GM18519 (cell line): ENCODE results near the gene TNFRSF8.
"Not testable (repeated sequence)": the region's sequence is repeated elsewhere in the genome, so short reads cannot be mapped to it uniquely, and the experiment has no call there.

Source experiments
- ATAC-seq: cut with Tn5 transposase; IDR thresholded peaks from one replicate; pipeline ENCODE4 v1.9.1; 2021; ENCODE audit warnings: mild to moderate bottlenecking, moderate library complexity; ENCODE audit not compliant: unreplicated experiment, low FRiP score

TNFRSF8 gene

GRCh38 chr1:12083766-12084165 lies 20.7 kb downstream of the TNFRSF8 start:
- ATAC-seq: no peak

GRCh38 chr1:12085643-12086260 lies 22.6 kb downstream of the TNFRSF8 start:
- no peak for ATAC-seq

GRCh38 chr1:12087797-12088314 lies 24.8 kb downstream of the TNFRSF8 start:
- no peak for ATAC-seq

GRCh38 chr1:12088607-12089006 lies 25.5 kb downstream of the TNFRSF8 start:
- ATAC-seq: no peak

- ATAC-seq: no peak
These were observed 27.2 kb downstream of the TNFRSF8 start for GRCh38 chr1:12090326-12090725.

- ATAC-seq: no peak
These were observed 28.1 kb downstream of the TNFRSF8 start for GRCh38 chr1:12091191-12091590.

GRCh38 chr1:12094180-12094579 lies 31.1 kb downstream of the TNFRSF8 start:
- ATAC-seq: no peak

GRCh38 chr1:12095452-12096263 lies 32.6 kb downstream of the TNFRSF8 start:
- no peak for ATAC-seq

- no peak for ATAC-seq
These were observed 33.5 kb downstream of the TNFRSF8 start for GRCh38 chr1:12096615-12097014.

GRCh38 chr1:12097321-12097720 lies 34.2 kb downstream of the TNFRSF8 start:
- ATAC-seq: no peak

GRCh38 chr1:12098786-12099185 lies 35.7 kb downstream of the TNFRSF8 start:
- no peak for ATAC-seq

GRCh38 chr1:12099610-12100009 lies 36.5 kb downstream of the TNFRSF8 start:
- no peak for ATAC-seq

GRCh38 chr1:12100071-12100470 lies 37.0 kb downstream of the TNFRSF8 start:
- ATAC-seq: no peak

GRCh38 chr1:12101120-12101519 lies 38.0 kb downstream of the TNFRSF8 start:
- not testable (repeated sequence) for ATAC-seq

- ATAC-seq: no peak
These were observed 39.0 kb downstream of the TNFRSF8 start for GRCh38 chr1:12102066-12102465.

- ATAC-seq: no peak
These were observed 41.3 kb downstream of the TNFRSF8 start for GRCh38 chr1:12104417-12104816.

GRCh38 chr1:12106153-12106552 lies 43.0 kb downstream of the TNFRSF8 start:
- no peak for ATAC-seq

- ATAC-seq: not testable (repeated sequence)
These were observed 43.8 kb downstream of the TNFRSF8 start for GRCh38 chr1:12106861-12107260.

GRCh38 chr1:12107718-12108117 lies 44.6 kb downstream of the TNFRSF8 start:
- ATAC-seq: no peak

GRCh38 chr1:12109901-12110300 lies 46.8 kb downstream of the TNFRSF8 start:
- ATAC-seq: no peak

GRCh38 chr1:12111741-12112140 lies 48.6 kb downstream of the TNFRSF8 start:
- ATAC-seq: no peak

GRCh38 chr1:12112711-12113161 lies 49.6 kb downstream of the TNFRSF8 start:
- no peak for ATAC-seq
